Gastrocnemius medialis (tissue), 4 donors: Measurements from ENCODE around the gene COBL. TPM values are rescaled to one million over a fixed set of nuclear protein-coding genes. Genes with fewer than 3 reads are reported as not detected.
A peak's percentile ranks its signal among the peaks of the same experiment; 100 is the strongest.

Source experiments
- ATAC-seq, 2 donors: fragments of 150-250 bp; one replicate each; pipeline ENCODE4 v1.9.1; 2016
- DNase-seq, 2 donors: peaks; one replicate each; pipeline ENCODE4 v3.0.0-alpha.2; 2019
- H3K27ac ChIP-seq, 4 donors: fragments of 200-600 bp; sonication (generic); 1 replicate in 1 of 4; 2 replicates in 3 of 4; pipeline ENCODE4 v1.5.1; 2016 to 2018; ENCODE audit warnings: mild to moderate bottlenecking in 2 of 4, moderate library complexity in 1 of 4
- H3K27me3 ChIP-seq, 3 donors: fragments of 200-600 bp; sonication (generic) in 2 of 3; 1 replicate in 1 of 3; 2 replicates in 2 of 3; pipeline versions ENCODE4 v1.5.1 to v1.6.0; 2016 to 2019; ENCODE audit warnings: mild to moderate bottlenecking in 1 of 3, moderate library complexity in 1 of 3
- H3K36me3 ChIP-seq, 2 donors: fragments of 200-600 bp; sonication (generic) in 1 of 2; one replicate each; pipeline ENCODE4 v1.5.1; 2017 to 2018
- H3K4me1 ChIP-seq, 2 donors: fragments of 200-600 bp; sonication (generic) in 1 of 2; one replicate each; pipeline ENCODE4 v1.5.1; 2016 to 2017; ENCODE audit warnings: mild to moderate bottlenecking in 2 of 2
- H3K4me3 ChIP-seq, 4 donors: fragments of 200-600 bp; sonication (generic) in 3 of 4; 1 replicate in 1 of 4; 2 replicates in 3 of 4; pipeline ENCODE4 v1.5.1; 2016 to 2019; ENCODE audit warnings: mild to moderate bottlenecking in 2 of 4
- H3K9me3 ChIP-seq, 3 donors: fragments of 200-600 bp; sonication (generic) in 2 of 3; 1 replicate in 1 of 3; 2 replicates in 2 of 3; pipeline ENCODE4 v1.5.1; 2016 to 2019
- CTCF ChIP-seq, 5 experiments: fragments of 450-650 bp in 3 of 5; fragments of 200-600 bp in 2 of 5; sonication (generic) in 2 of 5; IDR thresholded peaks in 4 of 5; conservative IDR thresholded peaks in 1 of 5; 1 replicate in 4 of 5; 2 replicates in 1 of 5; pipeline ENCODE4 v1.5.1; 2016 to 2019; ENCODE audit warnings: antibody characterized with exemption in 5 of 5, mild to moderate bottlenecking in 3 of 5, moderate library complexity in 3 of 5
- POLR2A ChIP-seq, 2 donors: fragments of 450-650 bp; IDR thresholded peaks; one replicate each; pipeline ENCODE4 v1.6.1; 2017; ENCODE audit warnings: antibody characterized with exemption in 2 of 2, mild to moderate bottlenecking in 2 of 2, moderate library complexity in 2 of 2
- in situ Hi-C, 4 donors: fragments of 200-750 bp; cut with MboI; loops; one replicate each; pipeline versions ENCODE4 v1.15.0 to v1.8.0; 2017; ENCODE audit warnings: low sequenced_read_pairs in 4 of 4
- intact Hi-C: fragments of 100-400 bp; cut with DNase I; formaldehyde crosslinking; loops from one replicate; pipeline ENCODE4 v1.15.1; 2023; ENCODE audit warnings: low total_unique reads
- total RNA-seq, 4 donors: library from RNA; depleted of rRNA; stranded (reverse); fragments of >200 nt; gene quantifications; one replicate each; pipeline versions ENCODE4 v1.1.0 to v1.2.3, GENCODE V29; 2016

Gene COBL
- total RNA-seq, 4 donors from 2014 or later = 82.1 to 170 (median 124) TPM

DNA sequence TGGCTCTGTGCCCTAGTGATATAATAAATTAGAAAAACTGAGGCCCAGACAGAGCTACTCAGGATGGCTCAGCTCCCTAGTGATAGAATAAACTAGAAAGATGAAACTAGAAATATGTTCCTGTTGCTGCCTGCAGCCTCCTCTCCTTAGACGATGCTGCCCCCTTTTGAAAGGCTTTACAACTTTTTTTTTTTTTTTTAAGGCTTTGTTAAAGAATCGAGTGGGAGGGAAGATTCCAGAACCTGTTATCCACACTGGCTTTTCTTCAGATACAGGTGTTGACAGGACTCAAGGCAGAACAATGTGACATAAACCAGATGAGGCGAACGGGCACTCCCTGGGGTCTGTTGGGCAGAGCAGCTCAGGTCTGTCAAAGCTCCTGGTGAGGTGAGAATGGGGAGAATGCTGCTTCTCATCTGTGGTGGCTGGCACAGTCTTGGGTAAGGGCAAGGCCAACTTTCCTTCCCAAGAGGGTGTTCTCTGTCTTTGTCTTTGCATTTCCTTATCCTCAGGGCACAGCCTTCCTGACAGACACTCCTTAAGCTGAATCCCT is 175.1 kb downstream of the COBL start:
- no peak overlapping the region for H3K4me3 ChIP-seq
- ATAC-seq (peak; percentile 43 to 66), DNase-seq (no peak)
- peaks cover 5 to 25% of the 10 kb centered on the region in 2 donors for H3K4me1 ChIP-seq
- peak in 2 of 5 experiments; percentile 53 to 62 for TF ChIP-seq CTCF (IDR thresholded peaks at IDR 0.05 in 4 of 5, conservative IDR thresholded peaks at IDR 0.05 in 1 of 5)
- TF ChIP-seq POLR2A (IDR thresholded peaks at IDR 0.05) = no peak
- H3K9me3 ChIP-seq = no peaks in the 10 kb centered on the region
- no peaks in the 10 kb centered on the region for H3K36me3 ChIP-seq
- intact Hi-C loops (no loop called here), in situ Hi-C loops (loop anchor here in 1 of 4 donors (10.0 kb wide), 1 partner anchor 677 kb away; no protein-coding TSS in a partner anchor)
- H3K27me3 ChIP-seq = no peaks in the 10 kb centered on the region
- H3K27ac ChIP-seq = peak overlapping the region in 3 of 4 donors; percentile 13 to 49 (median 36)

- Histone ChIP-seq H3K27ac (peak overlapping the region in 3 of 4 donors; percentile 13 to 49 (median 36)), H3K36me3 (peaks cover 0 to 3% of the 10 kb centered on the region in 2 donors), H3K9me3 (no peaks in the 10 kb centered on the region), H3K27me3 (no peaks in the 10 kb centered on the region), H3K4me3 (no peak overlapping the region), H3K4me1 (peaks cover 5 to 25% of the 10 kb centered on the region in 2 donors)
- in situ Hi-C loops = loop anchor here in 1 of 4 donors (10.0 kb wide), 1 partner anchor 676 kb away; no protein-coding TSS in a partner anchor
- ATAC-seq (peak in 1 of 2 donors; percentile 60), DNase-seq (no peak)
- TF ChIP-seq CTCF (IDR thresholded peaks at IDR 0.05 in 4 of 5, conservative IDR thresholded peaks at IDR 0.05 in 1 of 5) (no peak), POLR2A (IDR thresholded peaks at IDR 0.05) (no peak)
- intact Hi-C loops = no loop called here
Measured at GRCh38 chr7:51140199-51141164, 176.1 kb downstream of the COBL start.

GRCh38 chr7:51139796-51140195 is 176.8 kb downstream of the COBL start:
- no peak for ATAC-seq
- TF ChIP-seq CTCF (IDR thresholded peaks at IDR 0.05 in 4 of 5, conservative IDR thresholded peaks at IDR 0.05 in 1 of 5) = no peak
- no peak for TF ChIP-seq POLR2A (IDR thresholded peaks at IDR 0.05)

DNA sequence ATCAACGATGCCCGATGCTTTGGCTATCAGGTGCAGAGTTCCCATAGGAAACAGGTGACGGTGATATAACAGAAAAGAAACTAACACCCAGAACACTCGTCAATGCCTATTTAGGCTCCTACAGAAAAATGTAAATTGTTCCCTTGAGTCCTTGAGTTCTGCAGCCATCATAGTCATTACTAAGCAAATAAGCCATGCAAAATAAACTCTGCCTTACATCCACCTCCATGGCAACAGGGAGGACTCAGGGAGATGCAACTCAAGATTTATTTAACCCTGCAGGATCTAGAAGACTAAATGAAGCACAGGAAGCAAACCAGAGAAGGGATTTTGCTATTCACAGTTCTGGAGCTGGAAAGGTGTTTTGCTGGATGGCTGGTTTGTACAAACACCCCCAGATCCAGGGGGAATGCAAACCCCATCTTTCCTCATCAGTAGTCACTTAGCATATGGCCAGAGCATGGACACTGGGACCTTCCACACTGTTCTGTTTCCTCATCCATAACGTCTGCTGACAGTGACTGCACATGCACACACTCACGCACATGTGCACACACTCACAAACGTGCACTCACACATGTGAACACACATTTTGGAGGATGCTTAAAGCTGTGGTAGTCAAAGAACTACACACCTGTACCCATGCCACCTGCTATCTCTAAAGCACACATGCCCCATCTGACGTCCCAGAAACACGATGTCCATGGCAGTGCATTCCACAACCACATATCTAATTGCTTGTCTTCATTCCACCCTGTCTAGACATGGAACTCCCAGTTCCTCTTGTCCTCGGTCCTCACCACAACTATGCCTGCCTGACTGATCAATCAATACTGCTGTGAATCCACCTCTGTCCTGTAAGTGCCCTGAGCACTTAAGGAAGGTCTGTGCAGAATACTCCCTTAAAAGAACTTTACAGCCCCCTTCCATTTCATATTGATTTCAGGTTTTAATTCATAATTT is 178.2 kb downstream of the COBL start:
- in situ Hi-C loops = no loop called here
- ATAC-seq = no peak
- peaks cover 0 to 3% of the 10 kb centered on the region in 2 donors for H3K36me3 ChIP-seq
- TF ChIP-seq CTCF (IDR thresholded peaks at IDR 0.05 in 4 of 5, conservative IDR thresholded peaks at IDR 0.05 in 1 of 5) = no peak
- TF ChIP-seq POLR2A (IDR thresholded peaks at IDR 0.05) = no peak
- H3K27ac ChIP-seq = no peak overlapping the region
- intact Hi-C loops = no loop called here
- H3K27me3 ChIP-seq = no peaks in the 10 kb centered on the region
- peaks cover 5 to 29% of the 10 kb centered on the region in 2 donors for H3K4me1 ChIP-seq
- no peaks in the 10 kb centered on the region for H3K9me3 ChIP-seq
- no peak overlapping the region for H3K4me3 ChIP-seq
- no peak for DNase-seq

More at GRCh38 chr7:51139796-51140195, 176.8 kb downstream of the COBL start:
- peaks cover 0 to 3% of the 10 kb centered on the region in 2 donors for H3K36me3 ChIP-seq
- peaks cover 5 to 25% of the 10 kb centered on the region in 2 donors for H3K4me1 ChIP-seq
- peak overlapping the region in 1 of 4 donors; percentile 49 for H3K27ac ChIP-seq
- intact Hi-C loops = no loop called here
- H3K4me3 ChIP-seq = no peak overlapping the region
- no peaks in the 10 kb centered on the region for H3K27me3 ChIP-seq
- no peak for DNase-seq
- in situ Hi-C loops = loop anchor here in 1 of 4 donors (10.0 kb wide), 1 partner anchor 675 kb away; no protein-coding TSS in a partner anchor
- H3K9me3 ChIP-seq = no peaks in the 10 kb centered on the region
